Measurements from ENCODE around the gene DDR2. TPM values are rescaled to one million over a fixed set of nuclear protein-coding genes. Genes with fewer than 3 reads are reported as not detected.

DDR2 gene
- total RNA-seq, 1 experiment from 2014 or later: 1.9 TPM

GRCh38 chr1:162656266-162656665 is 24.0 kb downstream of the DDR2 start:
- DNase-seq (ENCODE audit: low read depth, low spot score) (no peak), ATAC-seq (no peak)
- H3K27me3 ChIP-seq (ENCODE audit: control insufficient read depth, insufficient read depth, low read length): no peaks in the 10 kb centered on the region
- no peak overlapping the region for H3K4me3 ChIP-seq (ENCODE audit: low read depth in 2 of 2, low read length in 2 of 2)
- no peaks in the 10 kb centered on the region for H3K9me3 ChIP-seq (ENCODE audit: control insufficient read depth, insufficient read depth, low read depth, low read length)
- in situ Hi-C loops (cut with HindIII; ENCODE audit: low pct_unique_long_range_greater_than_20kb, low sequenced_read_pairs) (no loop called here), intact Hi-C loops (cut with micrococcal nuclease; ENCODE audit: unreplicated experiment) (no loop called here)
- H3K36me3 ChIP-seq (ENCODE audit: control insufficient read depth, insufficient read depth, low read length): no peaks in the 10 kb centered on the region
- CTCF ChIA-PET: no interaction called here
- BruUV-seq (replicated peaks): no TSS peak
- POLR2A ChIA-PET: no interaction called here
- H3K4me1 ChIP-seq (ENCODE audit: control insufficient read depth, insufficient read depth, low read length): no peaks in the 10 kb centered on the region; the same call in 1 of the 2 replicates
- H3K27ac ChIP-seq (ENCODE audit: low read length): no peak overlapping the region
- TF ChIP-seq SIN3A (IDR thresholded peaks at IDR 0.05; ENCODE audit: borderline replicate concordance, insufficient read depth, low read depth, low read length): no peak
- TF ChIP-seq TCF7L2 (IDR thresholded peaks at IDR 0.05; ENCODE audit: low read depth, low read length): no peak
- TF ChIP-seq CTCF (IDR thresholded peaks at IDR 0.05): no peak

- TF ChIP-seq CTCF (IDR thresholded peaks at IDR 0.05): no peak
- TF ChIP-seq, protein P1, sequence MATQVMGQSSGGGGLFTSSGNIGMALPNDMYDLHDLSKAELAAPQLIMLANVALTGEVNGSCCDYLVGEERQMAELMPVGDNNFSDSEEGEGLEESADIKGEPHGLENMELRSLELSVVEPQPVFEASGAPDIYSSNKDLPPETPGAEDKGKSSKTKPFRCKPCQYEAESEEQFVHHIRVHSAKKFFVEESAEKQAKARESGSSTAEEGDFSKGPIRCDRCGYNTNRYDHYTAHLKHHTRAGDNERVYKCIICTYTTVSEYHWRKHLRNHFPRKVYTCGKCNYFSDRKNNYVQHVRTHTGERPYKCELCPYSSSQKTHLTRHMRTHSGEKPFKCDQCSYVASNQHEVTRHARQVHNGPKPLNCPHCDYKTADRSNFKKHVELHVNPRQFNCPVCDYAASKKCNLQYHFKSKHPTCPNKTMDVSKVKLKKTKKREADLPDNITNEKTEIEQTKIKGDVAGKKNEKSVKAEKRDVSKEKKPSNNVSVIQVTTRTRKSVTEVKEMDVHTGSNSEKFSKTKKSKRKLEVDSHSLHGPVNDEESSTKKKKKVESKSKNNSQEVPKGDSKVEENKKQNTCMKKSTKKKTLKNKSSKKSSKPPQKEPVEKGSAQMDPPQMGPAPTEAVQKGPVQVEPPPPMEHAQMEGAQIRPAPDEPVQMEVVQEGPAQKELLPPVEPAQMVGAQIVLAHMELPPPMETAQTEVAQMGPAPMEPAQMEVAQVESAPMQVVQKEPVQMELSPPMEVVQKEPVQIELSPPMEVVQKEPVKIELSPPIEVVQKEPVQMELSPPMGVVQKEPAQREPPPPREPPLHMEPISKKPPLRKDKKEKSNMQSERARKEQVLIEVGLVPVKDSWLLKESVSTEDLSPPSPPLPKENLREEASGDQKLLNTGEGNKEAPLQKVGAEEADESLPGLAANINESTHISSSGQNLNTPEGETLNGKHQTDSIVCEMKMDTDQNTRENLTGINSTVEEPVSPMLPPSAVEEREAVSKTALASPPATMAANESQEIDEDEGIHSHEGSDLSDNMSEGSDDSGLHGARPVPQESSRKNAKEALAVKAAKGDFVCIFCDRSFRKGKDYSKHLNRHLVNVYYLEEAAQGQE (IDR thresholded peaks at IDR 0.05; ENCODE audit: insufficient read depth in 1 of 2, low read depth in 2 of 2, low read length in 1 of 2): no peak
- DNase-seq (ENCODE audit: low read depth, low spot score): no peak
- in situ Hi-C loops (cut with HindIII; ENCODE audit: low pct_unique_long_range_greater_than_20kb, low sequenced_read_pairs): no loop called here
- no peaks in the 10 kb centered on the region for H3K36me3 ChIP-seq (ENCODE audit: control insufficient read depth, insufficient read depth, low read length)
- CTCF ChIA-PET: no interaction called here
- POLR2A ChIA-PET: no interaction called here
- intact Hi-C loops (cut with micrococcal nuclease; ENCODE audit: unreplicated experiment): no loop called here
- no peak overlapping the region for H3K27ac ChIP-seq (ENCODE audit: low read length)
- no peak for ATAC-seq
- H3K27me3 ChIP-seq (ENCODE audit: control insufficient read depth, insufficient read depth, low read length): no peaks in the 10 kb centered on the region
- no peaks in the 10 kb centered on the region; the same call in 1 of the 2 replicates for H3K4me1 ChIP-seq (ENCODE audit: control insufficient read depth, insufficient read depth, low read length)
- H3K4me3 ChIP-seq (ENCODE audit: low read depth in 2 of 2, low read length in 2 of 2): no peak overlapping the region
- H3K9me3 ChIP-seq (ENCODE audit: control insufficient read depth, insufficient read depth, low read depth, low read length): no peaks in the 10 kb centered on the region
- no TSS peak for BruUV-seq (replicated peaks)
These were observed 28.3 kb downstream of the DDR2 start for GRCh38 chr1:162660574-162660973.

DNA sequence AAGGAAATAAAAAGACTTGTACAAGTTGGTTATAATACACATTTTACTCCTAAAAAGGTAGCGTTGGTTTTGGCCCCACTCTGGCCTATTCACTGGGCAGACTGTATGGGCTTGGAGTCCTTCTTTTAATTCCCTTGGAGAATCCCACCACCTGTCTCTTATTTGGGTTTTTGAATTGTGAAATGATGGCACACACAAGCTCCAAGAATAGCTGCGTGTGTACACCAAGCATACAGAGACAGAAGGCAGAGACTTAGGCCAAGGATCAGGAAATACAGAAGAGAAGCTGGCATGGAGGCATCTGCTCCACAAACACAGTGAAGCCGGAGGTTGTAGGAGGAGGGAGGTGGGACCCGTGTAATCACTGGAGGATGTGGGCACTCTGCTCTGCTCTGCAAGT is 29.1 kb downstream of the DDR2 start:
- ChIA-PET CTCF (no interaction called here), POLR2A (no interaction called here)
- ATAC-seq (no peak), DNase-seq (ENCODE audit: low read depth, low spot score) (no peak)
- Histone ChIP-seq H3K4me3 (ENCODE audit: low read depth in 2 of 2, low read length in 2 of 2) (no peak overlapping the region), H3K36me3 (ENCODE audit: control insufficient read depth, insufficient read depth, low read length) (no peaks in the 10 kb centered on the region), H3K27ac (ENCODE audit: low read length) (no peak overlapping the region), H3K4me1 (ENCODE audit: control insufficient read depth, insufficient read depth, low read length) (no peaks in the 10 kb centered on the region; the same call in 1 of the 2 replicates), H3K27me3 (ENCODE audit: control insufficient read depth, insufficient read depth, low read length) (no peaks in the 10 kb centered on the region), H3K9me3 (ENCODE audit: control insufficient read depth, insufficient read depth, low read depth, low read length) (no peaks in the 10 kb centered on the region)
- in situ Hi-C loops (cut with HindIII; ENCODE audit: low pct_unique_long_range_greater_than_20kb, low sequenced_read_pairs) (no loop called here), intact Hi-C loops (cut with micrococcal nuclease; ENCODE audit: unreplicated experiment) (no loop called here)
- no peak for TF ChIP-seq POLR2AphosphoS5 (IDR thresholded peaks at IDR 0.05; ENCODE audit: low read depth, low read length)
- TF ChIP-seq TCF7L2 (IDR thresholded peaks at IDR 0.05; ENCODE audit: low read depth, low read length): no peak
- TF ChIP-seq SIN3A (IDR thresholded peaks at IDR 0.05; ENCODE audit: borderline replicate concordance, insufficient read depth, low read depth, low read length): no peak
- TF ChIP-seq, protein P1 (IDR thresholded peaks at IDR 0.05; ENCODE audit: insufficient read depth in 1 of 2, low read depth in 2 of 2, low read length in 1 of 2): no peak
- no peak for TF ChIP-seq CTCF (IDR thresholded peaks at IDR 0.05)
- BruUV-seq (replicated peaks): no TSS peak
